Effector memory CD4-positive, alpha-beta T cell (primary cell): Measurements from ENCODE around the gene CYBA.

ENCODE experiments used
- DNase-seq, 3 donors: peaks; one replicate each; pipeline ENCODE4 v3.0.0-alpha.2; 2020
- H3K27ac ChIP-seq: 2 replicates; pipeline ENCODE4 v1.7.0; 2013; ENCODE audit warnings: mild to moderate bottlenecking, low read length, moderate library complexity; ENCODE audit not compliant: insufficient read depth, poor library complexity, severe bottlenecking
- H3K27me3 ChIP-seq: replicated peaks from 2 replicates; pipeline ENCODE4 v1.7.0; 2013; ENCODE audit warnings: mild to moderate bottlenecking, low read length; ENCODE audit not compliant: insufficient read depth, control insufficient read depth, poor library complexity, severe bottlenecking
- H3K36me3 ChIP-seq: 2 replicates; pipeline ENCODE4 v1.7.0; 2013; ENCODE audit warnings: mild to moderate bottlenecking, low read length, moderate library complexity; ENCODE audit not compliant: control insufficient read depth, insufficient read depth
- H3K4me1 ChIP-seq: 2 replicates; pipeline ENCODE4 v1.7.0; 2013; ENCODE audit warnings: low read length, mild to moderate bottlenecking; ENCODE audit not compliant: control insufficient read depth, insufficient read depth, poor library complexity, severe bottlenecking
- H3K4me3 ChIP-seq: 2 replicates; pipeline ENCODE4 v1.7.0; 2013; ENCODE audit warnings: low read length, low read depth, mild to moderate bottlenecking; ENCODE audit not compliant: insufficient read depth, poor library complexity, severe bottlenecking
- H3K9me3 ChIP-seq: 2 replicates; pipeline ENCODE4 v1.7.0; 2013; ENCODE audit warnings: mild to moderate bottlenecking, low read length, moderate library complexity; ENCODE audit not compliant: control insufficient read depth

Gene CYBA

DNA sequence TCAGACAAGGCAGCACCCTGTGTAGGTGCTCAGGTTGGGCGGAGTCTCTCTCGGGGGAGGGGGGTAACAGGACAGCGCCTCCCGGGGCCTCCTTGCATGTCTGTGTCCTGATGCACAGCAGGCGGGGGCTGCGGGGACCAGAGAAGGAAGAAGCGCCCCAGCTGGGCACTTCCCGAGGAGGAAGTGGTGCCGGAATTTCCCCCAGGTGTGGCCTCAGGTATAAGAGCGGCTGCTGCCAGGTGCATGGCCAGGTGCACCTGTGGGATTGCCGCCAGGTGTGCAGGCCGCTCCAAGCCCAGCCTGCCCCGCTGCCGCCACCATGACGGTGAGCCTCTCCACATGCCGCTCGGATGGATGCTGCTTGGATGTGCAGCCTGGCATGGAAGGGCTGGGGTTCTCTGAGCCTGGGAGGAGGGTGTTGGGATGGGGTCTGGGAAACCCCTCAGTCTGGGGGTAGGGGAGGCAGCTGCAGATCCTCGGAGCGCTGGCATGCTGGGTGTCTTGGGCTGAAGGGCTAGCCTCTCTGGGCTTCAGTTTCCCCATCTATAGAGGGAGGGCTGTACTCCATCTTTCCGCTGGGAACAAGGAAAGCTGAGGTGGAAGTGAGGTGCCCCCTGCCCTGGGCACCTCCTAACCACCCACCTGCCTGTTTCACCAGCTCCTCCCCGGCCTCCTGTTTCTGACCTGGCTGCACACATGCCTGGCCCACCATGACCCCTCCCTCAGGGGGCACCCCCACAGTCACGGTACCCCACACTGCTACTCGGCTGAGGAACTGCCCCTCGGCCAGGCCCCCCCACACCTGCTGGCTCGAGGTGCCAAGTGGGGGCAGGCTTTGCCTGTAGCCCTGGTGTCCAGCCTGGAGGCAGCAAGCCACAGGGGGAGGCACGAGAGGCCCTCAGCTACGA lies 12.3 kb downstream of the CYBA start, which contains the start of gene IL17C:
Gene IL17C (plus strand): TSS at position 250 of the 908 bp plus-strand sequence. CDS start 70 bp downstream, at position 320.
- peak in 1 of 3 donors; percentile 9 for DNase-seq
- no peak within 1 kb of the TSS for H3K4me3 ChIP-seq
- no peaks in the 10 kb centered on the region for H3K9me3 ChIP-seq
- H3K36me3 ChIP-seq: no peaks in the 10 kb centered on the region
- no peaks in the 10 kb centered on the region for H3K27me3 ChIP-seq
- H3K4me1 ChIP-seq: peaks cover 34% of the 10 kb centered on the region
- H3K27ac ChIP-seq: no peak within 1 kb of the TSS

DNA sequence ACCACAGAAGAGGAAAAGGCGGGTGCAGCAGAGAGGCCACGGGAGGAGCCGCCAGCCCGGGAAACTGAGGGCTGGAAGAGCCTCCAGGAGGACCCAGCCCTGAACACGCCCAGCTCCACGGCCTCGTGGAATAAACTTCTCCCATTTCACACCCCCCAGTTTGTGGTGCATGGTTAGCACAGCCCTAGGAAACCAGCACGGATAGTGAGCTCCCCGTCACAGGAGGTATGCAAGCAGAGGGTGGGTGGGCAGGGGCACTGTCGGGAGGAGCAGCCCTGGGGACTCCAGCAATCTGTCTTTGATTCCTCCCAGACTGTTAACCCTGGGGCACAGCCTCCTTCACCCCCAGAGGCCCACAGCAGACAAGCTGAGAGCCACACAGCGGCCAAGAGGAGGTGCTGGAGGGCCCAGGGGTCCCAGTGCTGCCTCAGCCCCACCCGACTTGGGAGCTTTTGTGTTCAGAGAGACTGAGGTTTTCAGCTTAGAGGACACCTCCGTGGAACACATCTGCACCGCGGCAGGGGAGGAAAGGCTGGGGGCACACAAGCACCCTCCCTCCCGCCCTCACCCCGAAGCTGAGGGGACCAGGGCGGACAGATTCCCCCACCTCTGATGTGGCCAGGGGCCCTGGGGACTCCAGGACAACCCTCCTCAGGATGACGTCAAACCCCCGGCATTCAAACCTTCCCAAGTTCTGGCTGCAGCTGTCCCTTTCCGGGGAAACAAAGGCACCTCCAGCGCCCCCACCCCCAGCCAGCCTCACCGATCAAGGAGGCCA lies 14.2 kb downstream of the CYBA start:
- H3K9me3 ChIP-seq: no peaks in the 10 kb centered on the region
- H3K27ac ChIP-seq: no peak overlapping the region
- H3K4me1 ChIP-seq: peaks cover 39% of the 10 kb centered on the region
- no peak for DNase-seq
- no peaks in the 10 kb centered on the region for H3K27me3 ChIP-seq
- no peak overlapping the region for H3K4me3 ChIP-seq
- H3K36me3 ChIP-seq: peaks cover 4% of the 10 kb centered on the region

DNA sequence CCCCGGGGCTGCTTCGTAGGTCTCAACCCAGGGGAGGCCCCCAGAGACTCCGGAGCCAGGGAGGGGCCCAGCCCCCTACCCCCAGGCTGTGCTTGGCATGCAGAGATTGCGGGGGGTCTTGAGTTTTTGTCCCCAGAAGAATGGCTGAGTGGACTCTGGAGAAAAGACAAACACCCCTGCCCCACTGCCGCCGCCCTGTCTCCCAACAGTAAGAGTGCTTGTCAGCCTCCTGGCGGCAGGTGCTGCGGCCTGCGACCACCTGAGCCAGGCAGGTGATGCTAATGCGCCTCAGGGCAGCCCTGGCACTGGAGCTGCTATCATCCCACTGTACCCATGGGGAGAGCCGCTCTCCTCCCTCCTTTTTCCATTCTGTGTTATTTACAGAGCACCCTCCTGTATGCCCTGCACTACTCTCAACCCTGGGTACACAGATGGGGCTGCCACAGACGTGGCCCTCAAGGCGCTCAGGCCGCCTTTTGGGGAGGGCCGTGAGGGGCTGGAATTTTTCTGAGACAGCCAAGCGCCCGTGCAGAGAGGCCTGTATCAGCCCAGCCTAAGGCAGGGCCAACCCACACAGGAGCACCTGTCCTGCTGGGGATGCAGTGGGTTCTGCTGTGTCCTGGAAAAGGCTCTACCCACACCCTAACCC lies 15.1 kb downstream of the CYBA start:
- H3K4me1 ChIP-seq: peaks cover 39% of the 10 kb centered on the region
- H3K27me3 ChIP-seq: no peaks in the 10 kb centered on the region
- H3K4me3 ChIP-seq: no peak overlapping the region
- H3K36me3 ChIP-seq: peaks cover 11% of the 10 kb centered on the region
- no peaks in the 10 kb centered on the region for H3K9me3 ChIP-seq
- H3K27ac ChIP-seq: no peak overlapping the region
- DNase-seq: no peak

DNA sequence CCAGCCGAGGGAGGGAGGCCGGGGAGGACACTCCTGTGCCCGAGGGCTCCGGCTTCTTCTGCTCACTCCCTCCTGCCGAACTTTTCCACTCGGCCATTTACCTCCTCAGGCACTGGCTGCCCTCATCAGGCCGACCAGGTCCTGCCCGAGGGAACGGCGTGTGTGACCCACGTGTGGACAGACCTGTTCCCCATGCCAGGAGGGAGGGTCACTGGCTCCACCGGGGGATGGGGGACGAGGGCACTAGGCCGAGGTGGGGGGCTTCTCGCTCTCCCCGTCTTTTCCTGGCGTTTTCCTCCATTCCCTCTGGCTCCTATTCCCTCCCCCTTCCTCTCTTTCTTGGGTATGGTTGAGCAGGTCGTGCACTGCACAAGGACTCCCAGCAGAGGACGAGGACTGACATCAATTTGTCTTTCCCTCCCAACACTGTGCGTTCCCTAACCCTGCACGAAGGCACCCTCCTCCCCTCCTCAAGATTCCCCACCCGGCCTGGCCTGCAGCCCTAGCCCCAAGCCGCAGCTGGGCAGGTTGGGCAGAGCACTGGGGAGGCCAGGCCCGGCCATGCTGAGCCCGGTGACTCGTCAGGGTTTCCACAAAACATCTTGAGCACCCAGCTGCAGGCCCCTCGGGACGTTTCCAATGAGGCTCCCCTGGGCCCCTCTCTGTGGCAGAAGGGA lies 15.7 kb downstream of the CYBA start:
- DNase-seq: no peak
- H3K4me3 ChIP-seq: peak overlapping the region; percentile 73
- peaks cover 39% of the 10 kb centered on the region for H3K4me1 ChIP-seq
- H3K36me3 ChIP-seq: peaks cover 15% of the 10 kb centered on the region
- peak overlapping the region; percentile 49 for H3K27ac ChIP-seq
- no peaks in the 10 kb centered on the region for H3K9me3 ChIP-seq
- H3K27me3 ChIP-seq: no peaks in the 10 kb centered on the region

DNA sequence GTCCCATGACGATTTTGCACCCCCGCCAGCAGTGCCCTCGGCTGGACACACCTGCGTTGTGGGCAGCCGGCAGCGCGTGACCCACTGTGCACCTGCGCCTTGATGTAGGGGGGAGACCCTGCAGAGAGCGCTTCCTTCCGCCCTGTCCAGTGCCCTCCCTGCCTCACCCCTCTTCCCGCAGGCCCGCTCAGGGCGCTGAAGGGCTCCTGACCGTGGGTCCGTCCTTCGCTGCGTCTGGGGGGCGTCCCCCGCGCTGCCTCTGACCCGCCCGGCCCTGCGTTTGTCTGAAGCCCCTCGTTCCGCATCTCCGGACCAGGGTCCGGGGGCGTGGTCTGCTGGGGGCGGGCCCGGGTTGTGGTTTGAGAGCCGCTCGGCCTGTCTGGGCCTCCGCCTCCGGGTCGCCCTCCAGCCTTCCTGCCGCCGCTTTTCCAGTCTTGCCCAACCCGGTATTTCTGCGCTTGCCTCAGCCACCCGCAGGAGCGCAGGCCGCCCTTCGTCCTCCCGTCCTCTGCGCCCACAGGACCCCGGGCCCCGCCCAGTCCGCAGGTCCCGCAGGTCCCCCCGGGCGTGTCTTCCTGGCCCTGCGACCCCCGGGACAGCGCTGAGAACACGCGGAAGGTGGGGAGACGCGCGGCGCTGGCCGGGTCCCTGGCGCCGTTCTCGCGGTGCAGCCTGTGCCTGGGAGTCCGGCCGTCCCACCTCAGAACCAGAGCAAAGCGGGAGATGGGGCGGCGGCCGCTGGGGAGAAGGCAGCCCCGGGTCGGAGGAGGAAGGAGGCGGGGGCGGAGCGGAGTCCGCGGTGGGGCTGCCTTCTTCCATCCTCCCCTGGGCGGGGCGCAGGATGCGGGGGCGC lies 16.5 kb downstream of the CYBA start:
- no peaks in the 10 kb centered on the region for H3K27me3 ChIP-seq
- peaks cover 34% of the 10 kb centered on the region for H3K4me1 ChIP-seq
- peak; percentile 20 to 33 (median 30) for DNase-seq
- no peaks in the 10 kb centered on the region for H3K9me3 ChIP-seq
- peak overlapping the region; percentile 49 for H3K27ac ChIP-seq
- peak overlapping the region; percentile 73 for H3K4me3 ChIP-seq
- H3K36me3 ChIP-seq: peaks cover 23% of the 10 kb centered on the region

DNA sequence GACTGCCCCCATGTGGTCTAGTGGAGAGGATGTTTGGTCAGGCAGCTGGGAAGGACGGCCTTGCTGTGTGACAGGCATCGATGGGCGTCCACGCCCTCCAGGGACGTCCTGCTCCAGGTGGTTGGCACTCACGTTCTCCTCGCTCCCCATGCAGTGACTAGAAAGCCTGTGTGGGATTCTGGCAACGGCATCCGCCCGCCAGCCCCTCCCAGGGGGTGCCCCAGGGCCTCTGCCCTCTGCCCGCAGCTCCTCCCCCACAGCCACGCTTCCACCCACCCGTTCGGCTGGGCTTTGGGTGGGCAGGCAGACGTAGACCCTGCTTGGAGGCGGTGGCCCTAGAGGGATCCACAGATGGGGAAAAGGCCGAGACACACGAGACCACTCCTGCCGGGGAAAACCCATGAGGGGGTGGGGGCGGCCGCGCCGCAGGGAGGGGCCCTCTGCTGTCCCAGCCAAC lies 17.1 kb downstream of the CYBA start:
- DNase-seq: peak; percentile 46 to 60 (median 53)
- H3K36me3 ChIP-seq: peaks cover 26% of the 10 kb centered on the region
- peak overlapping the region; percentile 73 for H3K4me3 ChIP-seq
- peaks cover 28% of the 10 kb centered on the region for H3K4me1 ChIP-seq
- H3K9me3 ChIP-seq: no peaks in the 10 kb centered on the region
- H3K27me3 ChIP-seq: no peaks in the 10 kb centered on the region
- H3K27ac ChIP-seq: peak overlapping the region; percentile 49

DNA sequence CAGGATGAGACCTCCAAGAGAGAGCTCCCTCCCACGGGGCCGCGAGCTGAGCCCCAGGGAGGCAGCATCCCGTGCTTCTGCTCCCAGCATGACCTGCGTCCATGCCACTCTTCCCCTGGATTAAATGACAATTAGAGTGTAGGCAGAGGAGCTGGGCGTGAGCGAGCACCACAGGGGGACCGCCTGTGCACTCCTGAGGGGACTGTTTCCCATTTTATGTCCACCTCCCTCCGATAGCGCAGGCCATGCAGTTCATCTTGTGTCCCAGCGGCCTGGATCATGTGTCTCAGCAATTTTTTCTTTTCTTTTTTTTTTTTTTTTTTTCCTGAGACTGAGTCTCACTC lies 18.3 kb downstream of the CYBA start:
- no peaks in the 10 kb centered on the region for H3K9me3 ChIP-seq
- peaks cover 20% of the 10 kb centered on the region for H3K4me1 ChIP-seq
- no peak overlapping the region for H3K27ac ChIP-seq
- H3K4me3 ChIP-seq: no peak overlapping the region
- peaks cover 34% of the 10 kb centered on the region for H3K36me3 ChIP-seq
- no peaks in the 10 kb centered on the region for H3K27me3 ChIP-seq
- DNase-seq: no peak

DNA sequence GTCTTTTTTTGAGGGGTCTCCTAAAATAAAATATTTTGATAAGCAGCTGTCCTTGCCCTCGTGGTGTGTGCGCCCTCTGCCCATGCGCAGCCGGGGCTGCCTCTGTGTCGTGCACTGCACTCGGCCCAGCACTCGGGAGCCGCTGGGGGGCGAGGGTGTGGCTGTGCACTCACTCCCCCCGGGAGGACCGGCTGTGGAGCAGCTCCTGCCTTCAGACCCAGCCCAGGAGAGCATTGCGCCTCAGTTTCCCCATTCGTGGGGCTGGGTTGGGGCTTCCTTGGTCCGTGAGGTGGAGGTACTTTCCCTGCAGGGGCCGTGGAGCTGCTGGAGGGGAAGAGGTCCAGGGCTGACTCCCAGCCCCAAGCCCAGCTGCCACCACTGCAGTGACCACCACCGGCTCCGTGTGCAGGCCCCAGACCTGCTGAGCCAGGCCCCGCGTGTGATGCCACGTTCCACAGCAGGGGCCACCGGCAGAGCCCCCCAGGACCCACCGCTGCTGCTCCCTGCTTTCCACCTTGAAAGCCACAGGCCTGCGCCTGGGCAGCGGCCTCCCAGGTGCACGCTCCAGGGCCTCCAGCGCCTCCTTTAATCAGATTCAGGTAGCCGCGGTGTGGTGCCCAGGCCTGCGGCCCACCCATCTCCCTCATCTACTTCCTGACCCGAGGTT lies 18.8 kb downstream of the CYBA start:
- DNase-seq: no peak
- Histone ChIP-seq H3K27ac (no peak overlapping the region), H3K4me3 (no peak overlapping the region), H3K36me3 (peaks cover 39% of the 10 kb centered on the region), H3K4me1 (peaks cover 20% of the 10 kb centered on the region), H3K9me3 (no peaks in the 10 kb centered on the region), H3K27me3 (no peaks in the 10 kb centered on the region)
